Measurements from ENCODE around the gene EIF4E1B.

Gene EIF4E1B

GRCh38 chr5:176673651-176674583 is 43.4 kb downstream of the EIF4E1B start:
- Histone ChIP-seq H3K36me3 (ENCODE audit: control insufficient read depth in 1 of 2, insufficient read depth in 2 of 2, low read length in 2 of 2) (no peaks in the 10 kb centered on the region), H3K4me1 (ENCODE audit: control insufficient read depth in 1 of 2, insufficient read depth in 2 of 2, low read length in 2 of 2) (no peaks in the 10 kb centered on the region), H3K4me3 (ENCODE audit: low read depth in 1 of 2, low read length in 2 of 2) (no peak overlapping the region), H3K27ac (ENCODE audit: low read depth, low read length) (no peak overlapping the region), H3K9ac (ENCODE audit: low read depth in 1 of 2, low read length in 2 of 2) (no peak overlapping the region), H3K27me3 (ENCODE audit: control insufficient read depth in 1 of 2, insufficient read depth in 2 of 2, low read length in 2 of 2) (no peaks in the 10 kb centered on the region), H3K9me3 (ENCODE audit: control insufficient read depth in 1 of 2, low read length in 2 of 2) (no peaks in the 10 kb centered on the region)

- Histone ChIP-seq H3K4me3 (ENCODE audit: low read depth in 1 of 2, low read length in 2 of 2) (no peak overlapping the region), H3K27me3 (ENCODE audit: control insufficient read depth in 1 of 2, insufficient read depth in 2 of 2, low read length in 2 of 2) (peaks cover 6 to 7% of the 10 kb centered on the region in 2 donors), H3K4me1 (ENCODE audit: control insufficient read depth in 1 of 2, insufficient read depth in 2 of 2, low read length in 2 of 2) (no peaks in the 10 kb centered on the region), H3K36me3 (ENCODE audit: control insufficient read depth in 1 of 2, insufficient read depth in 2 of 2, low read length in 2 of 2) (no peaks in the 10 kb centered on the region), H3K27ac (ENCODE audit: low read depth, low read length) (no peak overlapping the region), H3K9ac (ENCODE audit: low read depth in 1 of 2, low read length in 2 of 2) (no peak overlapping the region), H3K9me3 (ENCODE audit: control insufficient read depth in 1 of 2, low read length in 2 of 2) (no peaks in the 10 kb centered on the region)
Measured at GRCh38 chr5:176674799-176675198, 44.3 kb downstream of the EIF4E1B start.

GRCh38 chr5:176675676-176676360 is 45.3 kb downstream of the EIF4E1B start:
- Histone ChIP-seq H3K27me3 (ENCODE audit: control insufficient read depth in 1 of 2, insufficient read depth in 2 of 2, low read length in 2 of 2) (peaks cover 10 to 16% of the 10 kb centered on the region in 2 donors), H3K9ac (ENCODE audit: low read depth in 1 of 2, low read length in 2 of 2) (no peak overlapping the region), H3K36me3 (ENCODE audit: control insufficient read depth in 1 of 2, insufficient read depth in 2 of 2, low read length in 2 of 2) (no peaks in the 10 kb centered on the region), H3K27ac (ENCODE audit: low read depth, low read length) (no peak overlapping the region), H3K4me1 (ENCODE audit: control insufficient read depth in 1 of 2, insufficient read depth in 2 of 2, low read length in 2 of 2) (no peaks in the 10 kb centered on the region), H3K9me3 (ENCODE audit: control insufficient read depth in 1 of 2, low read length in 2 of 2) (no peaks in the 10 kb centered on the region), H3K4me3 (ENCODE audit: low read depth in 1 of 2, low read length in 2 of 2) (no peak overlapping the region)

- no peaks in the 10 kb centered on the region for H3K9me3 ChIP-seq (ENCODE audit: control insufficient read depth in 1 of 2, low read length in 2 of 2)
- H3K4me1 ChIP-seq (ENCODE audit: control insufficient read depth in 1 of 2, insufficient read depth in 2 of 2, low read length in 2 of 2): no peaks in the 10 kb centered on the region
- no peak overlapping the region for H3K9ac ChIP-seq (ENCODE audit: low read depth in 1 of 2, low read length in 2 of 2)
- H3K27me3 ChIP-seq (ENCODE audit: control insufficient read depth in 1 of 2, insufficient read depth in 2 of 2, low read length in 2 of 2): peaks cover 12 to 20% of the 10 kb centered on the region in 2 donors
- no peak overlapping the region for H3K4me3 ChIP-seq (ENCODE audit: low read depth in 1 of 2, low read length in 2 of 2)
- no peak overlapping the region for H3K27ac ChIP-seq (ENCODE audit: low read depth, low read length)
- H3K36me3 ChIP-seq (ENCODE audit: control insufficient read depth in 1 of 2, insufficient read depth in 2 of 2, low read length in 2 of 2): no peaks in the 10 kb centered on the region
Measured at GRCh38 chr5:176676361-176676824, 45.9 kb downstream of the EIF4E1B start.

GRCh38 chr5:176677209-176677939 is 46.9 kb downstream of the EIF4E1B start:
- H3K27me3 ChIP-seq (ENCODE audit: control insufficient read depth in 1 of 2, insufficient read depth in 2 of 2, low read length in 2 of 2): peaks cover 12 to 24% of the 10 kb centered on the region in 2 donors
- H3K9me3 ChIP-seq (ENCODE audit: control insufficient read depth in 1 of 2, low read length in 2 of 2): no peaks in the 10 kb centered on the region
- no peak overlapping the region for H3K27ac ChIP-seq (ENCODE audit: low read depth, low read length)
- H3K4me1 ChIP-seq (ENCODE audit: control insufficient read depth in 1 of 2, insufficient read depth in 2 of 2, low read length in 2 of 2): no peaks in the 10 kb centered on the region
- H3K4me3 ChIP-seq (ENCODE audit: low read depth in 1 of 2, low read length in 2 of 2): no peak overlapping the region
- H3K36me3 ChIP-seq (ENCODE audit: control insufficient read depth in 1 of 2, insufficient read depth in 2 of 2, low read length in 2 of 2): no peaks in the 10 kb centered on the region
- H3K9ac ChIP-seq (ENCODE audit: low read depth in 1 of 2, low read length in 2 of 2): no peak overlapping the region

GRCh38 chr5:176678584-176678983 is 48.1 kb downstream of the EIF4E1B start:
- H3K27me3 ChIP-seq (ENCODE audit: control insufficient read depth in 1 of 2, insufficient read depth in 2 of 2, low read length in 2 of 2): peaks cover 16 to 31% of the 10 kb centered on the region in 2 donors

GRCh38 chr5:176679365-176680225 is 49.1 kb downstream of the EIF4E1B start:
- H3K4me3 ChIP-seq (ENCODE audit: low read depth in 1 of 2, low read length in 2 of 2): no peak overlapping the region
- peaks cover 17 to 31% of the 10 kb centered on the region in 2 donors for H3K27me3 ChIP-seq (ENCODE audit: control insufficient read depth in 1 of 2, insufficient read depth in 2 of 2, low read length in 2 of 2)
- H3K9ac ChIP-seq (ENCODE audit: low read depth in 1 of 2, low read length in 2 of 2): no peak overlapping the region
- no peaks in the 10 kb centered on the region for H3K36me3 ChIP-seq (ENCODE audit: control insufficient read depth in 1 of 2, insufficient read depth in 2 of 2, low read length in 2 of 2)
- no peak overlapping the region for H3K27ac ChIP-seq (ENCODE audit: low read depth, low read length)
- H3K4me1 ChIP-seq (ENCODE audit: control insufficient read depth in 1 of 2, insufficient read depth in 2 of 2, low read length in 2 of 2): no peaks in the 10 kb centered on the region
- H3K9me3 ChIP-seq (ENCODE audit: control insufficient read depth in 1 of 2, low read length in 2 of 2): no peaks in the 10 kb centered on the region

More at GRCh38 chr5:176678584-176678983, 48.1 kb downstream of the EIF4E1B start:
- Histone ChIP-seq H3K4me1 (ENCODE audit: control insufficient read depth in 1 of 2, insufficient read depth in 2 of 2, low read length in 2 of 2) (no peaks in the 10 kb centered on the region), H3K4me3 (ENCODE audit: low read depth in 1 of 2, low read length in 2 of 2) (no peak overlapping the region), H3K27ac (ENCODE audit: low read depth, low read length) (no peak overlapping the region), H3K9me3 (ENCODE audit: control insufficient read depth in 1 of 2, low read length in 2 of 2) (no peaks in the 10 kb centered on the region), H3K9ac (ENCODE audit: low read depth in 1 of 2, low read length in 2 of 2) (no peak overlapping the region), H3K36me3 (ENCODE audit: control insufficient read depth in 1 of 2, insufficient read depth in 2 of 2, low read length in 2 of 2) (no peaks in the 10 kb centered on the region)

GRCh38 chr5:176680226-176680563 is 49.7 kb downstream of the EIF4E1B start:
- no peak overlapping the region for H3K4me3 ChIP-seq (ENCODE audit: low read depth in 1 of 2, low read length in 2 of 2)
- no peaks in the 10 kb centered on the region for H3K36me3 ChIP-seq (ENCODE audit: control insufficient read depth in 1 of 2, insufficient read depth in 2 of 2, low read length in 2 of 2)
- peaks cover 17 to 31% of the 10 kb centered on the region in 2 donors for H3K27me3 ChIP-seq (ENCODE audit: control insufficient read depth in 1 of 2, insufficient read depth in 2 of 2, low read length in 2 of 2)
- H3K9ac ChIP-seq (ENCODE audit: low read depth in 1 of 2, low read length in 2 of 2): no peak overlapping the region
- H3K27ac ChIP-seq (ENCODE audit: low read depth, low read length): no peak overlapping the region
- H3K4me1 ChIP-seq (ENCODE audit: control insufficient read depth in 1 of 2, insufficient read depth in 2 of 2, low read length in 2 of 2): no peaks in the 10 kb centered on the region
- H3K9me3 ChIP-seq (ENCODE audit: control insufficient read depth in 1 of 2, low read length in 2 of 2): no peaks in the 10 kb centered on the region

- H3K9me3 ChIP-seq (ENCODE audit: control insufficient read depth in 1 of 2, low read length in 2 of 2): no peaks in the 10 kb centered on the region
- H3K9ac ChIP-seq (ENCODE audit: low read depth in 1 of 2, low read length in 2 of 2): no peak overlapping the region
- no peaks in the 10 kb centered on the region for H3K36me3 ChIP-seq (ENCODE audit: control insufficient read depth in 1 of 2, insufficient read depth in 2 of 2, low read length in 2 of 2)
- H3K27me3 ChIP-seq (ENCODE audit: control insufficient read depth in 1 of 2, insufficient read depth in 2 of 2, low read length in 2 of 2): peaks cover 17 to 33% of the 10 kb centered on the region in 2 donors
- H3K4me3 ChIP-seq (ENCODE audit: low read depth in 1 of 2, low read length in 2 of 2): no peak overlapping the region
- no peak overlapping the region for H3K27ac ChIP-seq (ENCODE audit: low read depth, low read length)
- no peaks in the 10 kb centered on the region for H3K4me1 ChIP-seq (ENCODE audit: control insufficient read depth in 1 of 2, insufficient read depth in 2 of 2, low read length in 2 of 2)
Measured at GRCh38 chr5:176682016-176682531, 51.6 kb downstream of the EIF4E1B start.
